IMR-90 (cell line): ENCODE data around the gene NTRK3. TPM values are rescaled to one million over a fixed set of nuclear protein-coding genes. Genes with fewer than 3 reads are reported as not detected.

Experiments used
- ATAC-seq: fragments of 200-7000 bp; cut with Tn5 transposase; 2 replicates; pipeline ENCODE4 v1.9.1; 2020; ENCODE audit warnings: low read depth, mild to moderate bottlenecking, moderate library complexity
- BruUV-seq: library from RNA; stranded (reverse); fragments of 400-500 nt; replicated peaks from 2 replicates; lab custom pipeline; 2021; lab: Mats Ljungman, UMichigan
- CTCF ChIA-PET: fragments of 300-600 bp; formaldehyde crosslinking; extraction: SDS; loops from one replicate; lab custom pipeline; 2021; ENCODE audit warnings: antibody characterized with exemption; lab: Yijun Ruan, JAX
- POLR2A ChIA-PET: fragments of 300-600 bp; sonication (Branson Sonifier 250); formaldehyde crosslinking; loops from one replicate; lab custom pipeline; 2022; ENCODE audit warnings: antibody characterized with exemption; ENCODE audit not compliant: unreplicated experiment; lab: Charles Lee
- DNase-seq: peaks from one replicate; pipeline ENCODE4 v3.0.0; 2013
- H2AFZ ChIP-seq: replicated peaks from 2 replicates; pipeline ENCODE3; 2013; ENCODE audit warnings: low read length, mild to moderate bottlenecking; ENCODE audit not compliant: poor library complexity
- H2AK5ac ChIP-seq: 2 replicates; pipeline ENCODE4 v1.6.1; 2013; ENCODE audit warnings: low read depth, low read length, inconsistent platforms
- H2AK9ac ChIP-seq: replicated peaks from 2 replicates; pipeline ENCODE3; 2013; ENCODE audit warnings: mild to moderate bottlenecking, low read depth, low read length, moderate library complexity; ENCODE audit not compliant: poor library complexity
- H2BK120ac ChIP-seq: 2 replicates; pipeline ENCODE4 v1.6.1; 2013; ENCODE audit warnings: low read depth, low read length, inconsistent platforms
- H2BK15ac ChIP-seq: 3 replicates; pipeline ENCODE4 v1.6.1; 2013; ENCODE audit warnings: low read depth, low read length, inconsistent platforms
- H2BK20ac ChIP-seq: 2 replicates; pipeline ENCODE4 v1.6.1; 2013; ENCODE audit warnings: low read depth, mild to moderate bottlenecking, inconsistent platforms, low read length, moderate library complexity
- H2BK5ac ChIP-seq: 2 replicates; pipeline ENCODE4 v1.6.1; 2013; ENCODE audit warnings: mild to moderate bottlenecking, low read depth, low read length, inconsistent platforms; ENCODE audit not compliant: poor library complexity, severe bottlenecking
- H3K14ac ChIP-seq: replicated peaks from 2 replicates; pipeline ENCODE4 v1.6.1; 2013; ENCODE audit warnings: low read depth, low read length, inconsistent platforms
- H3K18ac ChIP-seq: 2 replicates; pipeline ENCODE4 v1.6.1; 2013; ENCODE audit warnings: low read depth, low read length, control low read depth
- H3K23ac ChIP-seq: 2 replicates; pipeline ENCODE4 v1.6.1; 2013; ENCODE audit warnings: low read depth, low read length, inconsistent platforms
- H3K27ac ChIP-seq: 2 replicates; pipeline ENCODE4 v1.5.1; 2013; ENCODE audit warnings: mild to moderate bottlenecking, control low read depth, low read length; ENCODE audit not compliant: insufficient read depth
- H3K27me3 ChIP-seq: 2 replicates; pipeline ENCODE4 v1.6.1; 2013; ENCODE audit warnings: low read length; ENCODE audit not compliant: control insufficient read depth, insufficient read depth
- H3K36me3 ChIP-seq: 2 replicates; pipeline ENCODE4 v1.6.1; 2013; ENCODE audit warnings: low read length, mixed read lengths; ENCODE audit not compliant: control insufficient read depth, insufficient read depth
- H3K4ac ChIP-seq: 2 replicates; pipeline ENCODE4 v1.6.1; 2013; ENCODE audit warnings: low read depth, low read length, inconsistent platforms
- H3K4me1 ChIP-seq: 2 replicates; pipeline ENCODE4 v1.6.1; 2013; ENCODE audit warnings: low read length, mixed read lengths; ENCODE audit not compliant: control insufficient read depth, insufficient read depth
- H3K4me2 ChIP-seq: 2 replicates; pipeline ENCODE4 v1.6.1; 2013; ENCODE audit warnings: low read depth, mild to moderate bottlenecking, control low read depth, low read length, moderate library complexity
- H3K4me3 ChIP-seq: 2 replicates; pipeline ENCODE4 v1.5.1; 2013; ENCODE audit warnings: low read depth, mild to moderate bottlenecking, control low read depth, low read length, moderate library complexity; ENCODE audit not compliant: insufficient read depth
- H3K56ac ChIP-seq: 2 replicates; pipeline ENCODE4 v1.6.1; 2013; ENCODE audit warnings: low read length, inconsistent platforms; ENCODE audit not compliant: insufficient read depth; ENCODE audit errors: extremely low read depth
- H3K79me1 ChIP-seq, 2 experiments: 2 replicates each; pipeline ENCODE4 v1.6.1; 2013; ENCODE audit warnings: low read length in 2 of 2, inconsistent platforms in 1 of 2, low read depth in 1 of 2
- H3K9ac ChIP-seq: 2 replicates; pipeline ENCODE4 v1.6.1; 2013; ENCODE audit warnings: low read depth, low read length, control low read depth
- H3K9me1 ChIP-seq: 2 replicates; pipeline ENCODE4 v1.6.1; 2013; ENCODE audit warnings: low read length, inconsistent platforms; ENCODE audit not compliant: insufficient read depth
- H3K9me3 ChIP-seq: 2 replicates; pipeline ENCODE4 v1.6.1; 2013; ENCODE audit warnings: low read length; ENCODE audit not compliant: control insufficient read depth, insufficient read depth
- H4K20me1 ChIP-seq: 2 replicates; pipeline ENCODE4 v1.6.1; 2013; ENCODE audit warnings: low read length, inconsistent platforms; ENCODE audit not compliant: insufficient read depth
- H4K5ac ChIP-seq: 2 replicates; pipeline ENCODE4 v1.6.1; 2013; ENCODE audit warnings: mild to moderate bottlenecking, low read depth, low read length, control low read depth
- H4K8ac ChIP-seq, 2 experiments: 2 replicates each; pipeline ENCODE4 v1.6.1; 2013; ENCODE audit warnings: low read depth in 2 of 2, low read length in 2 of 2, control low read depth in 1 of 2, inconsistent platforms in 1 of 2
- H4K91ac ChIP-seq: 2 replicates; pipeline ENCODE4 v1.6.1; 2013; ENCODE audit warnings: low read depth, low read length, inconsistent platforms; ENCODE audit not compliant: insufficient read depth
- CTCF ChIP-seq: conservative IDR thresholded peaks from 2 replicates; pipeline ENCODE4 v1.5.1; 2012; ENCODE audit warnings: mild to moderate bottlenecking, low read depth, low read length, improper control_type of control experiment
- FOS ChIP-seq: fragments of 150-350 bp; IDR thresholded peaks from 2 replicates; pipeline ENCODE4 v1.6.1; 2016; ENCODE audit warnings: low read depth, low read length
- MAZ ChIP-seq: IDR thresholded peaks from 2 replicates; pipeline ENCODE4 v1.6.1; 2012; ENCODE audit warnings: low read depth, mild to moderate bottlenecking, low read length, improper control_type of control experiment, moderate library complexity, borderline replicate concordance
- MXI1 ChIP-seq: IDR thresholded peaks from 2 replicates; pipeline ENCODE4 v1.6.1; 2012; ENCODE audit warnings: low read depth, mild to moderate bottlenecking, low read length, moderate library complexity, borderline replicate concordance
- POLR2A ChIP-seq: IDR thresholded peaks from 2 replicates; pipeline ENCODE4 v1.6.1; 2012; ENCODE audit warnings: mild to moderate bottlenecking, low read depth, low read length
- RAD21 ChIP-seq: IDR thresholded peaks from 2 replicates; pipeline ENCODE4 v1.6.1; 2012; ENCODE audit warnings: low read length, improper control_type of control experiment
- SMC3 ChIP-seq: fragments of 150-350 bp; IDR thresholded peaks from 2 replicates; pipeline ENCODE4 v1.6.1; 2016; ENCODE audit warnings: low read depth, mild to moderate bottlenecking, antibody characterized with exemption, low read length, moderate library complexity
- WGBS, 2 experiments: methylation state at CpG; one replicate each; pipeline versions ENCODE4 v1.1.5 to v1.1.7; 2013; ENCODE audit warnings: missing lambda C conversion rate in 2 of 2; ENCODE audit not compliant: insufficient read length in 1 of 2; ENCODE audit errors: extremely low coverage in 2 of 2; 5-methylcytosine and 5-hydroxymethylcytosine counted together
- dilution Hi-C: fragments of 300-500 bp; cut with HindIII; formaldehyde crosslinking; loops from one replicate; pipeline ENCODE4 v1.14.3; 2018; ENCODE audit warnings: low sequenced_read_pairs; ENCODE audit not compliant: unreplicated experiment
- in situ Hi-C: fragments of 300-500 bp; cut with MboI; formaldehyde crosslinking; loops from 3 replicates; pipeline ENCODE4 v1.14.3; 2019; ENCODE audit warnings: low sequenced_read_pairs, inconsistent platforms, mixed read lengths
- intact Hi-C: fragments of 100-400 bp; cut with micrococcal nuclease; formaldehyde crosslinking; loops from 2 replicates; pipeline ENCODE4 v1.10.0; 2022
- polyA plus RNA-seq, 3 experiments: library from polyadenylated mRNA; depleted of rRNA; stranded (reverse); fragments of >200 nt; gene quantifications; 2 replicates each; pipeline ENCODE4 v1.2.3, GENCODE V29; 2012; ENCODE audit warnings: low replicate concordance in 1 of 3
- total RNA-seq: library from RNA; depleted of rRNA; stranded (reverse); fragments of >200 nt; gene quantifications from 2 replicates; pipeline ENCODE4 v1.2.3, GENCODE V29; 2012

The NTRK3 gene
- total and polyA plus RNA-seq, 2 of the 4 experiments (the other 2 are of a cell fraction): under 0.01 to 0.15 TPM

GRCh38 chr15:88264622-88265021, 8.1 kb upstream of the NTRK3 start:
- H3K9me3 ChIP-seq: no peaks in the 10 kb centered on the region
- no peak overlapping the region for H2AK5ac ChIP-seq
- in situ Hi-C loops: no loop called here
- no CpG with 5 or more reads among the region's 4 CpGs for WGBS, 2 experiments
- H3K4me3 ChIP-seq: no peak overlapping the region
- dilution Hi-C loops: no loop called here
- H2BK20ac ChIP-seq: no peak overlapping the region
- no peak overlapping the region for H3K4ac ChIP-seq
- no peak overlapping the region for H2BK15ac ChIP-seq
- H3K4me1 ChIP-seq: no peaks in the 10 kb centered on the region
- H3K79me1 ChIP-seq: no peaks in the 10 kb centered on the region
- no peak overlapping the region for H2AFZ ChIP-seq
- CTCF ChIA-PET: no interaction called here
- TF ChIP-seq POLR2A (no peak), RAD21 (no peak), FOS (no peak), MAZ (no peak), SMC3 (no peak), CTCF (no peak), MXI1 (no peak)
- H3K23ac ChIP-seq: no peak overlapping the region
- H4K8ac ChIP-seq: no peak overlapping the region
- no peaks in the 10 kb centered on the region for H3K9me1 ChIP-seq
- H3K14ac ChIP-seq: no peak overlapping the region
- DNase-seq (no peak), ATAC-seq (no peak)
- no peak overlapping the region for H3K56ac ChIP-seq
- H2AK9ac ChIP-seq: no peak overlapping the region
- no peak overlapping the region for H4K91ac ChIP-seq
- no peak overlapping the region for H2BK5ac ChIP-seq
- H3K27me3 ChIP-seq: no peaks in the 10 kb centered on the region
- no peaks in the 10 kb centered on the region for H4K20me1 ChIP-seq
- no peak overlapping the region for H3K18ac ChIP-seq
- H3K27ac ChIP-seq: no peak overlapping the region
- no peaks in the 10 kb centered on the region for H3K36me3 ChIP-seq
- H4K5ac ChIP-seq: no peak overlapping the region
- intact Hi-C loops: no loop called here
- H2BK120ac ChIP-seq: no peak overlapping the region
- H3K4me2 ChIP-seq: no peak overlapping the region
- H3K9ac ChIP-seq: no peak overlapping the region
- POLR2A ChIA-PET: no interaction called here
- no TSS peak for BruUV-seq
